ENCODE data around the gene ABCC6.
"Not testable (repeated sequence)": the region's sequence is repeated elsewhere in the genome, so short reads cannot be mapped to it uniquely, and the experiment has no call there.

ABCC6 gene

GRCh38 chr16:16247439-16247838 lies 24.1 kb upstream of the ABCC6 start:
- H3K36me3 ChIP-seq; H3K4me1 ChIP-seq (ENCODE audit: control insufficient read depth in 1 of 2, insufficient read depth in 1 of 2, low read depth in 1 of 2, low read length in 1 of 2); H3K4me3 ChIP-seq (ENCODE audit: low read depth in 1 of 2, low read length in 1 of 2): not testable (repeated sequence)

GRCh38 chr16:16246578-16247262 lies 23.4 kb upstream of the ABCC6 start:
- H3K27ac ChIP-seq; H3K4me3 ChIP-seq (ENCODE audit: low read depth in 1 of 2, low read length in 1 of 2); H3K27me3 ChIP-seq; H3K36me3 ChIP-seq; H3K9me3 ChIP-seq; H3K4me1 ChIP-seq (ENCODE audit: control insufficient read depth in 1 of 2, insufficient read depth in 1 of 2, low read depth in 1 of 2, low read length in 1 of 2): not testable (repeated sequence)

More at GRCh38 chr16:16247439-16247838, 24.1 kb upstream of the ABCC6 start:
- not testable (repeated sequence) for H3K27me3 ChIP-seq, H3K9me3 ChIP-seq, H3K27ac ChIP-seq

GRCh38 chr16:16243886-16244285 lies 20.6 kb upstream of the ABCC6 start:
- H3K9me3 ChIP-seq, H3K36me3 ChIP-seq: not testable (repeated sequence)

GRCh38 chr16:16240667-16241066 lies 17.4 kb upstream of the ABCC6 start:
- not testable (repeated sequence) for H3K9me3 ChIP-seq; H3K4me3 ChIP-seq (ENCODE audit: low read depth in 1 of 2, low read length in 1 of 2); H3K36me3 ChIP-seq; H3K4me1 ChIP-seq (ENCODE audit: control insufficient read depth in 1 of 2, insufficient read depth in 1 of 2, low read depth in 1 of 2, low read length in 1 of 2); H3K27ac ChIP-seq; H3K27me3 ChIP-seq

More at GRCh38 chr16:16243886-16244285, 20.6 kb upstream of the ABCC6 start:
- not testable (repeated sequence) for H3K4me3 ChIP-seq (ENCODE audit: low read depth in 1 of 2, low read length in 1 of 2); H3K27ac ChIP-seq; H3K27me3 ChIP-seq; H3K4me1 ChIP-seq (ENCODE audit: control insufficient read depth in 1 of 2, insufficient read depth in 1 of 2, low read depth in 1 of 2, low read length in 1 of 2)

- not testable (repeated sequence) for H3K36me3 ChIP-seq; H3K4me3 ChIP-seq (ENCODE audit: low read depth in 1 of 2, low read length in 1 of 2); H3K4me1 ChIP-seq (ENCODE audit: control insufficient read depth in 1 of 2, insufficient read depth in 1 of 2, low read depth in 1 of 2, low read length in 1 of 2)
These were observed 14.4 kb upstream of the ABCC6 start for GRCh38 chr16:16237738-16238137.

GRCh38 chr16:16237071-16237470 lies 13.8 kb upstream of the ABCC6 start:
- not testable (repeated sequence) for H3K9me3 ChIP-seq; H3K36me3 ChIP-seq; H3K4me3 ChIP-seq (ENCODE audit: low read depth in 1 of 2, low read length in 1 of 2); H3K27ac ChIP-seq; H3K27me3 ChIP-seq; H3K4me1 ChIP-seq (ENCODE audit: control insufficient read depth in 1 of 2, insufficient read depth in 1 of 2, low read depth in 1 of 2, low read length in 1 of 2)

More at GRCh38 chr16:16237738-16238137, 14.4 kb upstream of the ABCC6 start:
- not testable (repeated sequence) for H3K27ac ChIP-seq, H3K27me3 ChIP-seq, H3K9me3 ChIP-seq

- not testable (repeated sequence) for H3K27ac ChIP-seq; H3K36me3 ChIP-seq; H3K9me3 ChIP-seq; H3K4me1 ChIP-seq (ENCODE audit: control insufficient read depth in 1 of 2, insufficient read depth in 1 of 2, low read depth in 1 of 2, low read length in 1 of 2); H3K27me3 ChIP-seq; H3K4me3 ChIP-seq (ENCODE audit: low read depth in 1 of 2, low read length in 1 of 2)
These were observed 9.4 kb upstream of the ABCC6 start for GRCh38 chr16:16232692-16233061.

GRCh38 chr16:16223662-16224241 lies 458 bp upstream of the ABCC6 start:
- not testable (repeated sequence) for H3K27me3 ChIP-seq; H3K4me1 ChIP-seq (ENCODE audit: control insufficient read depth in 1 of 2, insufficient read depth in 1 of 2, low read depth in 1 of 2, low read length in 1 of 2); H3K9me3 ChIP-seq; H3K36me3 ChIP-seq; H3K27ac ChIP-seq
- peak overlapping the region; percentile 20 to 28 for H3K4me3 ChIP-seq (ENCODE audit: low read depth in 1 of 2, low read length in 1 of 2)

GRCh38 chr16:16221382-16221781 lies 1.9 kb downstream of the ABCC6 start:
- not testable (repeated sequence) for H3K9me3 ChIP-seq; H3K27ac ChIP-seq; H3K27me3 ChIP-seq; H3K4me3 ChIP-seq (ENCODE audit: low read depth in 1 of 2, low read length in 1 of 2); H3K4me1 ChIP-seq (ENCODE audit: control insufficient read depth in 1 of 2, insufficient read depth in 1 of 2, low read depth in 1 of 2, low read length in 1 of 2); H3K36me3 ChIP-seq

- not testable (repeated sequence) for H3K27ac ChIP-seq; H3K4me3 ChIP-seq (ENCODE audit: low read depth in 1 of 2, low read length in 1 of 2); H3K36me3 ChIP-seq; H3K9me3 ChIP-seq; H3K4me1 ChIP-seq (ENCODE audit: control insufficient read depth in 1 of 2, insufficient read depth in 1 of 2, low read depth in 1 of 2, low read length in 1 of 2); H3K27me3 ChIP-seq
These were observed 2.8 kb downstream of the ABCC6 start for GRCh38 chr16:16220449-16220848.

- H3K27me3 ChIP-seq; H3K36me3 ChIP-seq; H3K9me3 ChIP-seq; H3K4me3 ChIP-seq (ENCODE audit: low read depth in 1 of 2, low read length in 1 of 2); H3K27ac ChIP-seq: not testable (repeated sequence)
- H3K4me1 ChIP-seq (ENCODE audit: control insufficient read depth in 1 of 2, insufficient read depth in 1 of 2, low read depth in 1 of 2, low read length in 1 of 2): peaks cover 11 to 16% of the 10 kb centered on the region in 2 experiments
These were observed 4.5 kb downstream of the ABCC6 start for GRCh38 chr16:16218787-16219186.

GRCh38 chr16:16218349-16218748 lies 4.9 kb downstream of the ABCC6 start:
- peaks cover 12 to 19% of the 10 kb centered on the region in 2 experiments for H3K4me1 ChIP-seq (ENCODE audit: control insufficient read depth in 1 of 2, insufficient read depth in 1 of 2, low read depth in 1 of 2, low read length in 1 of 2)
- H3K36me3 ChIP-seq; H3K27me3 ChIP-seq; H3K9me3 ChIP-seq; H3K4me3 ChIP-seq (ENCODE audit: low read depth in 1 of 2, low read length in 1 of 2); H3K27ac ChIP-seq: not testable (repeated sequence)

GRCh38 chr16:16213863-16214293 lies 9.4 kb downstream of the ABCC6 start:
- Histone ChIP-seq H3K4me1 (ENCODE audit: control insufficient read depth in 1 of 2, insufficient read depth in 1 of 2, low read depth in 1 of 2, low read length in 1 of 2) (peaks cover 45 to 51% of the 10 kb centered on the region in 2 experiments), H3K27ac (peak overlapping the region; percentile 81)
- not testable (repeated sequence) for H3K9me3 ChIP-seq; H3K27me3 ChIP-seq; H3K4me3 ChIP-seq (ENCODE audit: low read depth in 1 of 2, low read length in 1 of 2); H3K36me3 ChIP-seq

- Histone ChIP-seq H3K27ac (peak overlapping the region; percentile 97), H3K4me3 (ENCODE audit: low read depth in 1 of 2, low read length in 1 of 2) (peak overlapping the region in 1 of 2 experiments; percentile 63), H3K4me1 (ENCODE audit: control insufficient read depth in 1 of 2, insufficient read depth in 1 of 2, low read depth in 1 of 2, low read length in 1 of 2) (peaks cover 65 to 68% of the 10 kb centered on the region in 2 experiments)
- H3K27me3 ChIP-seq, H3K9me3 ChIP-seq, H3K36me3 ChIP-seq: not testable (repeated sequence)
These were observed 11.9 kb downstream of the ABCC6 start for GRCh38 chr16:16211404-16211803.
